Suprapubic skin (tissue), 3 donors: ENCODE results near the gene FDPS.

Experiments
- CTCF ChIP-seq, 2 donors: fragments of 200-600 bp in 1 of 2; fragments of 450-650 bp in 1 of 2; sonication (generic) in 1 of 2; IDR thresholded peaks; one replicate each; pipeline ENCODE4 v1.5.1; 2016 to 2019; ENCODE audit warnings: antibody characterized with exemption in 2 of 2, mild to moderate bottlenecking in 1 of 2, moderate library complexity in 1 of 2
- POLR2AphosphoS5 ChIP-seq, 3 donors: sonication (generic); formaldehyde crosslinking; IDR thresholded peaks; one replicate each; pipeline ENCODE4 v1.6.1; 2017; ENCODE audit warnings: antibody characterized with exemption in 3 of 3

GRCh38 chr1:155285631-155286044 lies 23.0 kb upstream of the FDPS start:
- TF ChIP-seq POLR2AphosphoS5 (IDR thresholded peaks at IDR 0.05) (no peak), CTCF (IDR thresholded peaks at IDR 0.05) (no peak)
